GM18517 (cell line): Measurements from ENCODE around the gene AIF1L.

Experiments used
- ATAC-seq: cut with Tn5 transposase; IDR thresholded peaks from one replicate; pipeline ENCODE4 v1.9.1; 2021; ENCODE audit warnings: mild to moderate bottlenecking, moderate library complexity; ENCODE audit not compliant: unreplicated experiment

Gene AIF1L

DNA sequence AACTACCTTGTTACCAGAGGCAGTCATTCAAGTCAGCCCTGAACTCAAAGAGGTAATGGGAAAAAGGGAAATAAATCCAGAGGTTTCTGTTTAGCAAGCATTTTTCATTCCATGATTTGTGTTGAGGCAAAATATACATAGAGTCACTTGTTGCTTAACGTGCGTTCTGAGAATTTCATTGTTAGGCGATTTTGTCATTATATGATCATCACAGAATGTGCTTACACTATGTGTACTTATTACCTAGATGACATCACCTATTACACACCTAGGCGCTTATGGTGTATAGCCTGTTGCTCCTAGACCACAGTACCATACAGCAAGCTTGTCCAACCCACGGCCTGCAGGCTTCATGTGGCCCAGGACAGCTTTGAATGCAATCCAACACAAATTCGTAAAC is 65.3 kb downstream of the AIF1L start:
- ATAC-seq = no peak

DNA sequence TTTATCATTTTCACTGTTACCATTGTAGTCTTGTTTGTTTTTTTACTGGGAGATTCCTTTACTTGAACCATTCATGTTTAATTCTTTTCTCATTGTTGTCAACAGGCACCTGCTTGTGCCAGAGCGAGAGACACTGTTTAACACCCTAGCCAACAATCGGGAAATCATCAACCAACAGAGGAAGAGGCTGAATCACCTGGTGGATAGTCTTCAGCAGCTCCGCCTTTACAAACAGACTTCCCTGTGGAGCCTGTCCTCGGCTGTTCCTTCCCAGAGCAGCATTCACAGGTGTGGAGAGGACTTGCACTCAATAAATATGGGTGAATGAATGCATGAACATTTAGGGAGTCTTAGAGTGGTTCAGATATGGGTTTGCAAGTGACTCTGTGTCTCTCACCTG is 66.6 kb downstream of the AIF1L start:
- no peak for ATAC-seq

DNA sequence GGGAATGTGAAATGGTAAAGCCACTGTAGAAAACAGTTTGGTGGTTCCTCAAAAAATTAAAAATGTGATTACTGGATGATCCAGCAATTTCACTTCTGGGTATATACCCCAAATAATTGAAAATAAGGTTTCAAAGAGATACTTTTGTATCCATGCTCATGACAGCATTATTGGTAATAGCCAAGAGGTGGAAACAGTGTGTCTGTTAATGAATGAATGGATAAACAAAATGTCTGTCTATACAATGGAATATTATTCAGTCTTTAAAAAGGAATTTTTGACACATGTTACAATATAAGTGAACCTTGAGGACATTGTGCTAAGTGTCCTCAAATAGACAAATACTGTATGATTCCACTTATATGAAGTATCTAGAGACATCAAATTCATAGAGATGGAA is 69.2 kb downstream of the AIF1L start:
- ATAC-seq = no peak

DNA sequence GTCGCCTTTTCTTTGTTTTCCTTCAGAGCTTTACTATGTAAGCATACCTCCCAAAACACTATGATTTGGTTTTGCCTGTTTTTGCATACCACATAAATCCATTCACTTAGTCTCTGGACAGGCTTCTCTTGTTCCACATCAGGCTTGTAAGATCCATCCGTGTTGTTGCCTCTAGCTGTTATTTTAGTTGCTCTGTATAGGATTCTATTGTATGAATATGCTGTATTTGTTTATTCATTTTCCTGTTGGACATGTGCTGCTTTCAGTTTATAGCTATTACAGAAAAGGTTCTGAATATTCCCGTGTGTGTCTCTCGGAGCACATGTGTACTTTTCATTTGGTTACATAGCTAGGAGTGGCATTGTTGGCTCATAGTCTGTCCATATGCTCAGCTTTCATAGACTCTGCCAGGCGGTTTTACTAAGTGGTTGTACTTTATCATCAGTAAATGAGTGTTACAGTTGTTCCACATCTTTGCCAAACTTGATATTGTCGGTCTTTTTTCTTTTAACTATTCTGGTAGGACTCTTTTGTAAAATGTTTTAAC is 70.9 kb downstream of the AIF1L start:
- no peak for ATAC-seq

DNA sequence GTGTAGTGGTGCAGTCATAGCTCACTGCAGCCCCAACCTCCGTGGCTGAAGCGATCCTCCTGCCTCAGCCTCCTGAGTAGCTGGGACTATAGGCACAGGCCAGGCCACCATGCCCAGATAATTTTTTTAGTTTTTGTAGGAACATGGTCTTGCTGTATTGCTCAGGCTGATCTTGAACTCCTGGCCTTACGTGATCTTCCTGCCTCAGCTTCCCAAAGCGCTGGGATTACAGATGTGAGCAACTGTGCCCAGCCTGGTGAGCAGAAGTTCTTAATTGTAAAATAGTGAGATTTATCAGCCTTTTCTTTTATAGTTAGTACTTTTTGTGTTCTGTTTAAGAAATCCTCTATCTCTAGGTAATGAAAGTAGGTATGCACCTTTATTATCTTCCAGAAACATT is 71.6 kb downstream of the AIF1L start:
- no peak for ATAC-seq

DNA sequence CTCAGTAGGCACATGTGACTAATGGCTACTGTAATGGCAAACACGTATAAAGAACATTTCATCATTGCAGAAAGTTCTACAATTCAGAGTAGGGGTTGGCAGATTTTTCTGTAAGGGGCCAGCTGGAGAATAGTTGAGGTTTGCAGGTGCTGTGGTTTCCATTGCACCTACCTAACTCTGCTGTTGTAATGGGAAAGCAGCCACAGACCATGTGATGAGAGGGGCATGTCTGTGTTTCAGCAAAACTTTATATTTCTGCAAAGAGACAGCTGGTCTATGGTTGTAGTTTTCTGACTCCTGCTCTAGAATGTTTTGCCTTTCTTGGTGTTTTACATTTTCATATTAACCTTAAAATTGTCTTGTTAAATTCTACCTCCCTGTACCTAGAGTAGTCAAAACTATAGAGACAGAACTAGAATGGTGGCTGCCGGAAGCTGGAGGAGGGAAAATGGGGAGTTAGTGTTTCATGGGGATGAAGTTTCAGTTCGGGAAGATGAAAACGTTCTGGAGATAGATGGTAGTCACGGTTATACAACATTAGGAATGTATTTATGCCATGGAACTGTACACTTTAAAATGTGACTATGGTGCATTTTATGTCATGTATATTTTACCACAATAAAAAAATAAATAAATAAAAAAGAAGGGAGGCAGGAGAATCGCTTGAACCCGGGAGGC is 73.4 kb downstream of the AIF1L start:
- ATAC-seq = no peak
